ENCODE data around the gene TECTA. TPM values are rescaled to one million over a fixed set of nuclear protein-coding genes. Genes with fewer than 3 reads are reported as not detected.

TECTA gene
- total RNA-seq, 3 donors from 2014 or later, result 0.20 to 0.82 (median 0.39) TPM

GRCh38 chr11:121199516-121199915 lies 98.5 kb downstream of the TECTA start:
- H3K9me3 ChIP-seq, result no peaks in the 10 kb centered on the region
- no peak overlapping the region for H3K4me3 ChIP-seq
- DNase-seq (no peak), ATAC-seq (no peak)
- intact Hi-C loops (cut with DNase I, micrococcal nuclease), result no loop called here
- H3K4me1 ChIP-seq (ENCODE audit: low read depth), result no peaks in the 10 kb centered on the region
- H3K36me3 ChIP-seq (ENCODE audit: low read depth), result no peaks in the 10 kb centered on the region
- TF ChIP-seq, protein P1, sequence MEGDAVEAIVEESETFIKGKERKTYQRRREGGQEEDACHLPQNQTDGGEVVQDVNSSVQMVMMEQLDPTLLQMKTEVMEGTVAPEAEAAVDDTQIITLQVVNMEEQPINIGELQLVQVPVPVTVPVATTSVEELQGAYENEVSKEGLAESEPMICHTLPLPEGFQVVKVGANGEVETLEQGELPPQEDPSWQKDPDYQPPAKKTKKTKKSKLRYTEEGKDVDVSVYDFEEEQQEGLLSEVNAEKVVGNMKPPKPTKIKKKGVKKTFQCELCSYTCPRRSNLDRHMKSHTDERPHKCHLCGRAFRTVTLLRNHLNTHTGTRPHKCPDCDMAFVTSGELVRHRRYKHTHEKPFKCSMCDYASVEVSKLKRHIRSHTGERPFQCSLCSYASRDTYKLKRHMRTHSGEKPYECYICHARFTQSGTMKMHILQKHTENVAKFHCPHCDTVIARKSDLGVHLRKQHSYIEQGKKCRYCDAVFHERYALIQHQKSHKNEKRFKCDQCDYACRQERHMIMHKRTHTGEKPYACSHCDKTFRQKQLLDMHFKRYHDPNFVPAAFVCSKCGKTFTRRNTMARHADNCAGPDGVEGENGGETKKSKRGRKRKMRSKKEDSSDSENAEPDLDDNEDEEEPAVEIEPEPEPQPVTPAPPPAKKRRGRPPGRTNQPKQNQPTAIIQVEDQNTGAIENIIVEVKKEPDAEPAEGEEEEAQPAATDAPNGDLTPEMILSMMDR (IDR thresholded peaks at IDR 0.05), result no peak

DNA sequence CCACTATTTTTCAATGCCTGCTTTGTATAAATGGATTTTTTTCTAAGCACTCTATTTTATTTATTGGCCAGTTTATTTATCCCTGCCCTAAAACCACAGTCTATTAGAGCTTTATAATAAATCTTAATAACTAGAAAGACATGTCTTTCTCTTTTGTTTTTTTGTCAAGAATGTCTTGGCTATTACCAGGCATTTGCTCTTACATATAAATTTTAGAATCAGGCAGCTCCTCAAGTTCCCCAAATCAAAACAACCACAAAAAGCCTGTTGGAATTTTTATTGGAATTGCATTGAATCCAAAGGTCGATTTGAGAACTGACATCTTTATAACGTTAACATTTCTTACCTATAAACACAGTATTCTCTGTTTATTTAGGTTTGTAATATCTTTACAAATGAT lies 105.8 kb downstream of the TECTA start:
- intact Hi-C loops (cut with DNase I, micrococcal nuclease), result no loop called here
- DNase-seq (no peak), ATAC-seq (no peak)
- Histone ChIP-seq H3K4me3 (no peak overlapping the region), H3K36me3 (ENCODE audit: low read depth) (no peaks in the 10 kb centered on the region), H3K9me3 (no peaks in the 10 kb centered on the region), H3K4me1 (ENCODE audit: low read depth) (peaks cover 9% of the 10 kb centered on the region)
- TF ChIP-seq, protein P1 (IDR thresholded peaks at IDR 0.05), result no peak

GRCh38 chr11:121207485-121208115 lies 106.6 kb downstream of the TECTA start:
- Histone ChIP-seq H3K4me1 (ENCODE audit: low read depth) (peaks cover 9% of the 10 kb centered on the region), H3K9me3 (no peaks in the 10 kb centered on the region), H3K36me3 (ENCODE audit: low read depth) (no peaks in the 10 kb centered on the region), H3K4me3 (no peak overlapping the region)
- TF ChIP-seq, protein P1 (IDR thresholded peaks at IDR 0.05), result no peak
- intact Hi-C loops (cut with DNase I, micrococcal nuclease), result no loop called here
- no peak for ATAC-seq
- no peak for DNase-seq

DNA sequence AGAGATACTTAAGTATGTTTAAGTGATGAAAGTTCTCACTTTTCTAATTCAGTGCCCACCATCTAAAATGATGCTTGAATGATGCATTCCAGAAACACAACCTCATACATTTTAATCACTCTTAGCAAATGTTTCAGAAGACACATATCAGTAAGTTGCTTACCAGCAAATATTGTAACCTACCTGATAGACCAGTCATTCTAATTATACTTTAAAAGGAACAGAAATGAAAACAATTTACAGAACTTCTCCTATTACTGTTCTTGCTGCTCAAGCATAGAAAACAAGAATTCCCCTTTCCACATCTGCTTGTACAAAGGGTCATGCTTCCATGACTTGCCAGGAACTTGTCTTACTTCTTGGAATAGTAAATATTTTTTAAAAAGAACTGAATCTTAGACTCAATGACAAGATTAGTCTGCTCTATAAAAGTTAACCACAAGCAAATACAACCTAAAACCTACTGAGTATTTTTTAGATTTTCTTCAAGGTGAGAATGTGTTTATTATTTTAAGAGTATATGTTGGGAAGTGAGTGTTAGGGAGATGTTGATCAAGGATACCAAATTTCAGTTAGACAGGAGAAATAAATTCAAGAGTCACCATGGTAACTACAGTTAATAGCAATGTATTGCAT lies 109.5 kb downstream of the TECTA start:
- ATAC-seq (no peak), DNase-seq (no peak)
- TF ChIP-seq, protein P1 (IDR thresholded peaks at IDR 0.05), result no peak
- H3K4me3 ChIP-seq, result no peak overlapping the region
- no peaks in the 10 kb centered on the region for H3K9me3 ChIP-seq
- intact Hi-C loops (cut with DNase I, micrococcal nuclease), result no loop called here
- H3K4me1 ChIP-seq (ENCODE audit: low read depth), result peaks cover 9% of the 10 kb centered on the region
- no peaks in the 10 kb centered on the region for H3K36me3 ChIP-seq (ENCODE audit: low read depth)

- no peak overlapping the region for H3K4me3 ChIP-seq
- TF ChIP-seq, protein P1 (IDR thresholded peaks at IDR 0.05), result no peak
- H3K9me3 ChIP-seq, result no peaks in the 10 kb centered on the region
- intact Hi-C loops (cut with DNase I, micrococcal nuclease), result no loop called here
- no peak for DNase-seq
- H3K4me1 ChIP-seq (ENCODE audit: low read depth), result peaks cover 9% of the 10 kb centered on the region
- ATAC-seq, result no peak
- no peaks in the 10 kb centered on the region for H3K36me3 ChIP-seq (ENCODE audit: low read depth)
Measured at GRCh38 chr11:121211626-121212025, 110.6 kb downstream of the TECTA start.
